ENCODE data around the gene MXD1.

DNA sequence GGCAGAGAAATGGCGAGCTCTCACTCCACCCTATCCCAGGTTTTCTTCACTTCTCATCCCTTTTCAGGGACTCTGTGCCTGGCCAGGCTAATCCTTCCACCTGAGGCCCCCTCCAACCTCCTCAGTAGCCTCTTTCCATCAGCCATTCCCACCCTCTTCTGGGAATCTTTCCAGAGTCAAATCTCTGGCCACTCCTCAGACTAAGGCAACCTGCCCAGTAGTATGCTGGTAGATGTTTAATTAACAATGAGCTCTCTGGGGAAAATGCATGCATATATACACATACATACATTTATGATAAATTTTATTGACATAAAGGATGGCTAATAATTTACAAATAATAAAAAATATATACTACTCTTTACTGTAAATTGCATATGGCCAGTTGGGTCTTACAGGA lies 57.9 kb downstream of the MXD1 start:
- no peak for TF ChIP-seq CTCF (IDR thresholded peaks at IDR 0.05)
- no peak for TF ChIP-seq POLR2A (IDR thresholded peaks at IDR 0.05)
